Measurements from ENCODE around the gene COL23A1.
"Not testable (repeated sequence)": the region's sequence is repeated elsewhere in the genome, so short reads cannot be mapped to it uniquely, and the experiment has no call there.

Gene COL23A1

GRCh38 chr5:178505639-178506407 lies 84.4 kb downstream of the COL23A1 start:
- no peak for DNase-seq (ENCODE audit: low spot score)

DNA sequence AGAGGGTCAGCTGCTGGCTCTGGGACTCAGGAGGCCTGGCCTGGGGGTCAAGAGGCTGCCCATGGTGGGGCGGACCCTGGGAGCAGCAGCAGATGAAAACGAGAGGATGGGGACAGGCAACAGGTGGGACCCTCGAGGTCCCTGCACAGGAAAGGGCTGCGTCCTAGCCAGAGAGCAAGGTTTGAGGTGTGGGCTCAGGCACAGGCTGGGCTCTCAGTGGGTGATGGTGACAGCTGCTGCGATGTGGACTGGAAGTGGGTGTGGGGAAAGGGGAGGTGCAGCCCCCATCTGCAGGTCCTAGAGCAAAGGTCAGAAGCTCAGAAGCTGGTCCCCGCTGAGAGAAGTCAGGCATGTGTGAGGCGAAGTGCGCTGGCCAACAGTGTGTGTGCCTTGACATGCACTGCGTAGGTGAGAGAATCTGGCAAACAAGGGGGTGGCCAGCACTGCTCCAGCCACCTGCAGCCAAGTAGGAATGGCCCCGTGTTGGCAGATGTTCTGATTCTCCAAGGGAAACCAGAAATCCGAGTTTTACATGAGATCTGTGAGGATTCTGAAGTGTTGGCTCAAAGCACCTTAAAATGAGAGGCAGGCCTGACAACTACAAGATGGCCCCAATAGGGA lies 85.7 kb downstream of the COL23A1 start:
- DNase-seq (ENCODE audit: low spot score) = no peak

DNA sequence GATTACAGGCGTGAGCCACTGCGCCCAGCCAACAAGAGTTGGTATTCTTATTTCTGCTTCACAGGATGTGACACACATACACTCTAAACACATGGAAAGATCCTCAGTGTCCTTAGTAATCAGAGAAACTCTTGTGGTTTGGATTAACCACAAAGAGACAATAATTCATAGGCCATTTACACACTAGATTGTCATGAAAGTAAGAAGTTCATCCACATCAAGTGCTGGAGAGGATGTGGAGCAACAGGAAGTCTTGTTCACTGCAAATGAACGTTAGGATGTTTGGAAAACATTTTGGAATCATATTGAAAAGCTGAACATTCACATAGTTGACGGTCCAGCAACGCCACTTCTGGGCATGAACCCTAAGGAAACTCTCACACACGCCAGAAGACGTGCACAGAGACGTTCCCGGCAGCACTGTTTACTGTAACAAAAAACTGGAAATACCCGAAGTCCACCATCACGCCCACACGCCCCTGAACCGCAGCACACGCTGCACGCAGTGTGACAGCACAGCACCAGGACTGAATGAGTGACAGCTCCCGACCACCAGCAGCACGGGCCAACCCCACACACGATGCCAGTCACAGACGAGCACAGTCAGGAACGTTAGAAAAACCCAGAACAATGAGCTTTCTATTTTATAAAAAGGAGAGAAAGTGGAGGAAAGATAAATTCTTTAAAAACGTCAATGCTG lies 87.6 kb downstream of the COL23A1 start:
- DNase-seq (ENCODE audit: low spot score) = no peak

- no peak for DNase-seq (ENCODE audit: low spot score)
Measured at GRCh38 chr5:178499352-178499751, 90.8 kb downstream of the COL23A1 start.

DNA sequence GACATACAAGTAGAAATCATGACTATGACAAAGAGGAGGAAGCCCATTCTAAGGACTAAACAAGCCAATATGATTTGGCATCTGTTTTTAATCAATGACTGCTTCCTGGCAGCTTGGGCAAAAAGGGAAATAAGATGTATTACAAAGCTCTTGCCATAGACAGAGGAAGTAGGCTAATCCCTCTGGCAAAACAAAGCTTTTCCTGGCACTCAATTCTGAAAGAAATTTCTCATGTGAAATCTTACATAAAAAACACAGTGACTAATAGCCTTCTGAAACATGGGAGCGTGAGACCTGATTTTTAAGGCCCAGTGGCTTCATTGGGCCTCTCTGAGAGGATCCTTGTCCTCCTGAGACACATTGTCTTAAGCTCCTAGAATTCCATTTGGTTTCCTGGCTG lies 93.6 kb downstream of the COL23A1 start:
- no peak for DNase-seq (ENCODE audit: low spot score)

GRCh38 chr5:178496214-178496613 lies 94.0 kb downstream of the COL23A1 start:
- no peak for DNase-seq (ENCODE audit: low spot score)

GRCh38 chr5:178495706-178496105 lies 94.5 kb downstream of the COL23A1 start:
- DNase-seq (ENCODE audit: low spot score) = no peak

GRCh38 chr5:178492278-178492677 lies 97.9 kb downstream of the COL23A1 start:
- DNase-seq (ENCODE audit: low spot score) = no peak

DNA sequence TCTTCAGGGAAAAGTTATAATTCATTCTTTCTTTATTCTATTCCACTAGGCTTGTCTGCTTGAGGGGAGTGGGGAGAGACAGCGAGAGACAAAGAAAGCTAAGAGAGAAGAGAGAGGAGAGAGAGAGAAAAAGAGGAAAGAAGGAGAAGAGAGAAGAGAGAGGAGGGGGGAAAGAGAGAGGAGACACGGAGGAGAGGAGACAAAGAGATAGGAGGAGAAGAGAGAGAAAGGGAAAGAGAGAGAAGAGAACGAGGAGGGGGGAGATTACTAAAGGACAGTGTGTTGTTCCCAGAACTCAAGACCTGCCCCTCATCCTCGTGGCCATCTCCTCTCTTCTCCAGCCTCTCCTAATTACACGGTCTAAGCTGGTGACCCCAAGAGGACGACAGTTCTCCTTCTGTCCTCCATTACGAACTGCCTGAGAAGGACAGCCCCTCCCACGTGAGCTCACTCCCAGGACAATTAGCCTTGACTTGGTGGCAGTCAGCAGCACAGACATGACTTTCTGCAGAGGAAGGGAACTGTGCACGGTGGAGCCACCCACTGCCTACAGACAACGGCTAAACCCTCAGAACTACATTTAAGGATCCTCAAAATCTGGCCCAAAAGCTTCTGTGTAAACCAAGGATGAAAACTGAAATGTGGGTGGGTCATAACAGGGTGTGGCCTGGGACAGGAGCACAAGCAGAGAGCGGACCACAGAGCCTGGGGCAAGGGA lies 99.1 kb downstream of the COL23A1 start:
- DNase-seq (ENCODE audit: low spot score) = no peak

- DNase-seq (ENCODE audit: low spot score) = no peak
Measured at GRCh38 chr5:178489271-178489976, 100.8 kb downstream of the COL23A1 start.

DNA sequence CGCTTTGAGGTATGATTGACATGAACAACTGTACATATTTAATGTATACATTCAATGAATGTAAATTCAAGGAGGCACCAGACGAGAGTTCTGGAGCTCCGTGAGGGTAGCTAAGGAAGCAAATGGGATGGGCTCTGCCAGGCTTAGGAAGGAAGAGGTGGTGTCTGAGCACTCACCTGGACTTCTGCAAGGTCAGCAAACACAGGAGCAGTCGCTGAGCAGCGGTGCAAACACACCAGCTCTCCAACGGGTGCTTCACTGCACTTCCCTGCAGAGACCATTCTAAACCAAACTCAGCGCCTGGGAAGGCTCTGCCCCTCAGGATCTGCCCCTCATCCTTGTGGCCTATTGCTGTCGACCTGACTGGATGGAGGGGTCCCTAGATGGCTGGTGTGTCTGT lies 101.5 kb downstream of the COL23A1 start:
- no peak for DNase-seq (ENCODE audit: low spot score)

DNA sequence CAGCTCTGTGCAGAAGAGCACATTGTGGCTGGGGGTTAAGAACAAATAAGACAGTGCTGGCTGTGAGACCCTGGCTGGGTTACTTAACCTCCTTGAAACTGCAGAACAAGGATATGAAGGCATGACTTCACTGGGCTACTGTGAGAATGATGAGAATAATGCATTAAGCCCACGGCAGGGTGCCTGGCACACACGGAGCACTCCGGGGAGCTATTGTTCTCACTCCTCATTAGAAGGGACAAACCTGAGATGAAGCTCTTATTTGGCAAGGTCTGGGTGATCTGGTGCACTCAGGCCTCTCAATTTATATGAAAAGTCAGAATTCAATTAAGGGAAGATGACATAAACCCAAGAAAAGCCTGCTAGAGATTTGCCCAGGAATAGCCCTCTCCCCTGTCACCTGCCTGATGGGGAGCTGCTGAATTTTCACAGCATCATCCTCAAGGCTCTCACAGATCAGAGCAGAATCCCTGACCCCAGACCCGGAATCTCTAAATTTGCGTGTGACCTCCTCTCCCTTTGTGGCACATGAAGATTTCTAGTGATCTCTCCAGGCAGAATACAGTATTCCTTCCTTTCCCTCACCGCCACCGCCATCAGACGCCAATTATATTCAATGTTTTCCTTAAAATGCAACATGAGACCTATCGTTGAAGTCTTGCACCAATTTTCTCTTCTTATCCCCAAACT lies 102.1 kb downstream of the COL23A1 start:
- DNase-seq (ENCODE audit: low spot score) = no peak

DNA sequence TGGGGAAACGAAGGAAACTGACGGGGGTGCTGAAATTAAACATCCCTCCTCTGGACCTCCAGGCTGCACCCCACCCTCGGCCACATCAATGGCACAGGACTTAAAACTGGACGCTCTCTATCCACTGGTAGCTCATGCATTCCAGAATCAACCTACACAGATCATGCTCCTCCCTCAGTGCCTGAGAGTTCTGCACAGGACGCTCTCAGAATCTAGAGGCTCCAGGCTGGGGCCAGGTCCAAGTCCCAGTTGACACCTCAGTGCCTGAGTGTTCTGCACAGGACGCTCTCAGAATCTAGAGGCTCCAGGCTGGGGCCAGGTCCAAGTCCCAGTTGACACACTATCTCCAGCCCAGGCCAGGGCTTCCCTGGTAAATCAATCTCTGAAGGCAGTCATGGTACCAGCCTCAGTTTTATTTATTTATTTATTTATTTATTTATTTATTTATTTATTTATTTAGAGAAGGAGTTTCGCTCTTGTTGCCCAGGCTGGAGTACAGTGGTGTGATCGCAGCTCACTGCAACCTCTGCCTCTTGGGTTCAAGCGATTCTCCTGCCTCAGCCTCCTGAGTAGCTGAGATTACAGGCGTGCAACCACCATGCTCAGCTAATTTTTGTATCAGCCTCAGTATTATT lies 103.2 kb downstream of the COL23A1 start:
- DNase-seq (ENCODE audit: low spot score) = not testable (repeated sequence)

DNA sequence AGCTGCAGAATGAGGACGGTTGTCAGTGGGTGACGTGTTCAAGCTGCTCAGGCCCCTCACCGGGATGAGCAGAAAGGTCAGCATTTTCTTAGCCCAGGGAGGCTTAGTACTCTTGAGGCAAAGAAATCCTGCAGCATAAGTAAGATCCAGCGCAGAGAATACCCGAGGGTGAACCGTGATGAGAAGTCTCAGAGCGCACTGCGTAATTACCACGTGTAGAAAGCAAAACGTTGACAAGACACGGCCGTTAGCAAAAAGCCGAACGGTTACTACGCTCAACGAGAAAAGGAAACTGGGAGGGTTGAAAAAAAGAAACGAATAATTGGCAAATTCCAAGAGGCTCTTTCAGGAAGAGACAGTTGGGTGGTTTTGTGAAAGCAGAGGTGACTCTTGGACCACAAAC lies 104.0 kb downstream of the COL23A1 start:
- DNase-seq (ENCODE audit: low spot score) = no peak

- DNase-seq (ENCODE audit: low spot score) = no peak
Measured at GRCh38 chr5:178483620-178484019, 106.6 kb downstream of the COL23A1 start.

DNA sequence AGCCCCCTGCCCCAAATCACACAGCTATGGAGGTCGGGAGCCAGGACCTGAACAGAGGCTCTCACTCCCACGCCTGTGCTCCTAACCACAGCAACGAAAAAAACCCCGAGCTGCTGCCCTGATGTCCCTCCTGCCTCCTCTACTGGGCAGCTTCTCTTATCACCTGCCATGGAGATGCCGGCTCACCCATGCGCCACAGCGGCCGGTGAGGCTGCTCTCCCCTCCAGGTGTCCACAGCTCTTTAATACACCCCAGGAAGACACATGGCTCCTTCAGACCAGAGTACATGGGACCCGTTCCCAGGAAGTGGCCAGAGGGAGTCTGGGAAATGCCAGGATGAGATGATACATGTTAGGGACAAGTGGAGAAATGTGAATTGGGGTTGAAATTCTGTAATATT lies 110.9 kb downstream of the COL23A1 start:
- DNase-seq (ENCODE audit: low spot score) = no peak

DNA sequence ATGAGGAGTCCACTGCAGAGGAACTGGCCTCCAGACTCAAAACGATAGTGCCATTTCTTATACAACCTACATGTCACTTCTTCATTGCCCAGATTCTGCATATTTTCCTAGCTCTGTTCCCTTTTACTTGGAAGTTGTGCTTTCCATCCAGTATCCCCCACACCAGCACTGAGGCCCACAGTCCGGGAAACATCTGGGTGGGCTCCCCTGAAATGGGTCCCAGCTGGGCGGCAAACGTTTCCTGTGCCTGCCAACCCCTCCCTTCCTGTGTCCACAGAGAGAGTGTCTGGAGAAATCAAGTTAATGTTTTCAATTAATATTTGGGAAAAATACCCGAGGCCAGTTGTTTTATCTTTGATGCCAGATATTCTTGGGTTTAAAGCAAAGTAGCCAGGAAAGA lies 111.8 kb downstream of the COL23A1 start:
- no peak for DNase-seq (ENCODE audit: low spot score)

- DNase-seq (ENCODE audit: low spot score) = no peak
Measured at GRCh38 chr5:178477802-178478201, 112.4 kb downstream of the COL23A1 start.

DNA sequence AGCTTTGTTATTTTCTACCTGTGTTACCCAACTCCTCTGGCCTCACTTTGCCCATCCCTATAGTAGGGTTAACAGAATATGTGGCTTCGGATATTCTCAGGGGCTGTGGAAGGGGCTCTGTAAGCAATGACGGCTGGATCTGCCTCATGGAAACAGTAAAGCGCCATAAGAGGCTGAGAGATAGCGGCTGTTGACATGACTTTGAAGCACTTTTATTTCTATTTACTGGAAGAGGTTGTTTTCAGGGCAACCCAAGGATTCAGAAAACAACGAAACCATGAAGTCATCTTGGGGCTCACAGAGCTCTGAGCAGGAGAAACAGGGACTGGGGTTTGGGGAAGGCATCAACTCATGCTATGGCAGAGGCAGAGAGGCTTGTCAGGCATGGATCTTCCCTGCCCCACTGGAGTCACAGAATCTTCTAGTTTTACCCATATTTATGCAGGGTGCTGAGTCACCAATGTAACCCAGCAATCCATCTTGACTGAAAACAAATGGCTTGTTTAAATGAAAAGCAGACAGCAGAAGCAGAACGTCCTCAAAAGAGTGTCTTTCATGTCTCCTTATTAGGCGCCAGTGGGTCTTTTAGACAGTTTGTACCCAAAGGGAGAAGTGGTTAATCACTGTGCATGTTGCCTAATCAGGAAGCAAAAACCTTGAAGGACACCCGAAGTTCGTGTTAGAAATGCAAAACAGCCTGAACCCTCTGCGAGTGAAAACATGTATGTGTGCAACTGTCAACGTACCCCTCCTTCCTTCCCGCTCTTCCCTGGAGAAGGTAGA lies 113.0 kb downstream of the COL23A1 start:
- no peak for DNase-seq (ENCODE audit: low spot score)

GRCh38 chr5:178476531-178476930 lies 113.7 kb downstream of the COL23A1 start:
- DNase-seq (ENCODE audit: low spot score) = no peak

Data from HuH-7.5 (cell line).